Measurements from ENCODE around the gene DEAF1.

DNA sequence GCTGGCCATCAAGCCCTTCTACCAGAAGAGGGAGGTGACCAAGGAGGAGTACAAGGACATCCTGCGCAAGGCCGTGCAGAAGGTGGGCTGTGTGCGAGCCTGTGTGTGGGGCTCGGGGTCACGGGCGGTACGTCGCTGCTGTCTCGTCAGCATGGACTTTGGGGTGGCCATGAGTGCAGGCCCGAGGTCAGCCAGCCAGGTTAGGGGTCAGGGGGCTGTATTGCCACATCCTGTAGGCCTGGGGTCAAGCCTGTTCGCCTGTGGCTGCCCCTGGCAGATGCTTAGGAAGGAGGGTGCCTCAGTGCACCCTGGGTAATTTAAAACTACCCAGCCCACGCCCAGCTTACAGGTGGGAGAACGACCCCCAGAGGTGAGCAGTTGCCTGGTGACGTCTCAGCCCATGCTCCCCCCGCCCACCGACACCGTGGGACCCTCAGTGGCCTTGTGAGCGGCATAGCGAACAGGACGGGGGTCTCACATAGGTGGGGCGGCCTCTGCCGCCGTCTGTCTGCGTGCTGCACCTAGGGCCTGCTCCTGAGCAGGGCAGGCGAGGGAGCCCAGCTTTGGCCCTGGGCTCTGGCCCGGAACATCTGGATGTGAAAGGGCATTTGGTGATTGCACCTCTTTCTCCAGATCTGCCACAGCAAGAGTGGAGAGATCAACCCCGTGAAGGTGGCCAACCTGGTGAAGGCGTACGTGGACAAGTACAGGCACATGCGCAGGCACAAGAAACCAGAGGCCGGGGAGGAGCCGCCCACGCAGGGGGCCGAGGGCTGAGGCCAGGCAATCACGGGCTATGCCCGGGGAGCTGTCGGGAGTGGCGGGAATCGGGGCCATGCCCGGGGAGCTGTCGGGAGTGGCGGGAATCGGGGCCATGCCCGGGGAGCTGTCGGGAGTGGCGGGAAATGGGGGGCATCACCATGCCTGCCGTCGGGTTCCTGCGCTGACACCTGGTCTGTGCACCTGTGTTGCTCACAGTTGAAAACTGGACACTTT, 83.7 kb downstream of the DEAF1 start:
- TF ChIP-seq CTCF (conservative IDR thresholded peaks at IDR 0.05; ENCODE audit: low read length) (no peak), EZH2phosphoT487 (IDR thresholded peaks at IDR 0.05; ENCODE audit: borderline replicate concordance) (no peak)
